HT-29 (cell line): Measurements from ENCODE around the gene PPIP5K1. TPM values are rescaled to one million over a fixed set of nuclear protein-coding genes. Genes with fewer than 3 reads are reported as not detected.
"Not testable (repeated sequence)": the region's sequence is repeated elsewhere in the genome, so short reads cannot be mapped to it uniquely, and the experiment has no call there.

Source experiments
- DNase-seq: peaks from one replicate; pipeline ENCODE4 v3.0.0-alpha.2; 2015; ENCODE audit warnings: low spot score
- total RNA-seq: library from RNA; depleted of rRNA; stranded (reverse); fragments of >200 nt; shearing (Covaris generic); gene quantifications from 2 replicates; pipeline ENCODE4 v1.2.3, GENCODE V29; 2014; rRNA removed

The PPIP5K1 gene
- total RNA-seq: 51.8 and 62.5 TPM in 2 replicates

DNA sequence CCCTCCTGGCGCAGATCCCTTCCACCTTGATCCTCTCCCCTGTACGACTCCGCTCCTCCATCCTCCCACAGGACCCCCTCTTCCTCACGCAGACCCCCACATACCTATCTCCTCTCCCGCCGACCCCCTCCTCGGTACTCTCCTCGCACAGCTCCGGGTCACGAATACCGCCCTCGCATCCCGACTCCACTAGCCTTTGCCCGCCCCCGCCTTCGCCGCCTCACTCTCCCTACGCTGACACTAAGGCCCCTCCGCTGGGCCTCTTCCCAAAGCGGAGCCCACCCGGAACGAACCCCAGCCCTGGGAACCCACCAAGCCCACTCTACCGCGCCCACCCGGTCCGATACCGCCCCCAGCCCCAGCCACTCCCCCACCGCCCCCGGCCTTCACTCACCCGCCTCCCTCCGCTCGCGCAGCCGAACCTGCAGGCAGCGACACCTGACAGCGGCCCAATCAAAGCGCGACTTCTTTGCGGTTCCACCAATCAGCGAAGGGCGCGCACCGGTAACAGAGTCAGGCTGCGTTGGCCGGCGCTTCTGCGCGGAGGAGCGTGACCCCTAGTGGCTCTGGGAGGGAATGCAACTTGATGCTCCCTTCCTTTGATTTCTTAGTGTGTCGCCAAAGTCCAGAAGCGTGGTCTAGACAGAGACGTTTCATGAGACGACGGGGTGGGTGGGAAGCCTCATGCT is at the start of gene PPIP5K1:
TSS of gene PPIP5K1 (minus strand) at position 431 of the 689 bp plus-strand sequence. CDS start 5,704 bp downstream, outside the sequence.
- not testable (repeated sequence) for DNase-seq

DNA sequence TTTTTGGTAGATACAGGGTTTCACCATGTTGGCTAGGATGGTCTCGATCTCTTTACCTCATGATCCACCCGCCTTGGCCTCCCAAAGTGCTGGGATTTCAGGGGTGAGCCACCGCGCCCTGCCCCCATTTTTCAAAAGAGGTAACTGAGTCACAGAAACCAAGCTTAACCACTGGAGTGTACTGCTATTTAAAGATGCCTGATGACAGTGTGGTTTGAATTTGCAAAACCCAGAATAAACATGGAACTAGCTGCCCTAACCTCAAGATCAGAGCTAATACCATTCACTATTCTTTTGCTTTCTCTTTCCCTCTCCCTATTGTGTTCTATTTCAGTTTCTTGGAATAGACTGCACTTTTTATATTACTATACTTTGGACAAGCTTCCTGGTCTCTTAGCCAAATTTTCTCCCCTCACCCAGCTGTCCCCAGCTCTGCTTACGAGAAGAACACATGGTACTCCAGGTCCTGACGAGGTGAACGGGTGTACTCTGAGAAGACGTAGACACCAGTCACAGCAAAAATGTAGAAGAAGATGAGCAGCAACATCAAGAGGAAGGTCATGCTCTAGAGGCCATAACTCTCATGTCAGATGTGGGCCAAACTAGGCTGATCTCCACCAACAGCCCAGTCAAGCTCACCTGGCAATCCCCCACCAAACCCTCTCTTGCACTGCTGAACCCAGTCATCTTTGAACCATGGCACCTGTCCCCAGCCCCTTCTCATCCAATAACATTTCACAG is 48.6 kb upstream of the PPIP5K1 start:
- DNase-seq: not testable (repeated sequence)

DNA sequence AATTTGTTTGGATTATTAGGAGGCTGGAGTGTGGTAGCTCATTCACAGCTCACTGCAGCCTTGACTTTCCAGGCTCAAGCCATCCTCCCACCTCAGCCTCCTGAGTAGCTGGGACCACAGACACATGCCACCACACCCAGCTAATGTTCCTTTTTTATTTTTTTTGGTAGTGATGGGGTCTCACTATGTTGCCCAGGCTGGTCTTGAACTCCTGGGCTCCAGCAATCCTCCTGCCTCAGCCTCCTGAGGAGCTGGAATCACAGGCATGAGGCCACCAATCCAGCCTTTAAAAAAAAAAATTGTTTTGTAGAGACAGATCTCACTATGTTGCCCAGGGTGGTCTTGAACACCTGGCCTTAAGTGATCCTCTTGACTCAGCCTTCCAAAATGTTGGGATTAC is 36.9 kb upstream of the PPIP5K1 start:
- not testable (repeated sequence) for DNase-seq

DNA sequence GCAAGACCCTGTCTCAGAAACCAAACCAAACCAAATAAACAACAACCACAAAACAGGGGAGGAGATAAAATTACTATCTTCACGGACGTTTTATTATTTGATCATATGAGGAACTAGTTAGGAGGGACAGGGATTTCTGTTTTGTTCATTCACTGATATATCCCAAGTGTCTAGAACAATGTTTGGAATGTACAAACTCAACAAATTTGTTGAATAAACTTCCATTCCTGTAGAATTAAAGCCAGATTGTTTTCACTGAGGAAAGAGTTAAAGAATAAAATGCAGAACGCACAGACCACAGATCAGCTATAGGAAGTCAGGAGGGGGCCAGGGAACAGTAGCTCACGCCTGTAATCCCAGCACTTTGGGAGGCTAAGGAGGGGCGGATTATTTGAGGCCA is 35.1 kb upstream of the PPIP5K1 start:
- no peak for DNase-seq

DNA sequence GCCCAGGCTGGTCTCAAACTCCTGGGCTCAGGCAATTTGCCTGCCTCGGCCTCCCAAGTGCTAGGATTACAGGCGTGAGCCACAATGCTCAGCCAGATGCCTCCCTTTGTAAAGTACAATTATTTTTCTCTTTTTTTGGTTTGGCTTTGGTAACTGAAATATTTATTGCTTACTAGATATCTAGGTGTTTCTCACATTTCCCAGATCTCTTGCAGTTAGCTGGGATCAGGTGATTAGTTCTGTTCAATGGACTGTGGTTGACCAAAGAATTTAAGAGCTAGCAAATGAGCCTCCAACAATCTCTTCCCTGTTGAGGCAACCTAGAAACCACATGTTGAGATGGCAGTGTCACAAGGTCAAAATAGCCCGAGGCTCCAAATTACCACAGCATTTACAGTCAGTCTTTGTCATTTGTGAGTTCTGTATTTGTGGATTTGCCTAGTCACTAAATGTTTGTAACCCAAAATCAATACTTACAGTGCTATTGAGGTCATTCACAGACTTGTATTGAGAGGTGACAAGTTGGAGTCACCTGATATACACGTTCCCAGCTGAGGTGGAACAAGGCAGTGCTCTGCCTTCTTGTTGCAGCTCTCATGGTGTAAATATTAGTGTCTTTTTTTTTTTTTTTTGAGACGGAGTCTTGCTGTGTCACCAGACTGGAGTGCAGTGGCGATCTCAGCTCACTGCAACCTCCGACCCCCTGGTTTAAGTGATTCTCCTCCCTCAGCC is 32.2 kb upstream of the PPIP5K1 start:
- DNase-seq: not testable (repeated sequence)

DNA sequence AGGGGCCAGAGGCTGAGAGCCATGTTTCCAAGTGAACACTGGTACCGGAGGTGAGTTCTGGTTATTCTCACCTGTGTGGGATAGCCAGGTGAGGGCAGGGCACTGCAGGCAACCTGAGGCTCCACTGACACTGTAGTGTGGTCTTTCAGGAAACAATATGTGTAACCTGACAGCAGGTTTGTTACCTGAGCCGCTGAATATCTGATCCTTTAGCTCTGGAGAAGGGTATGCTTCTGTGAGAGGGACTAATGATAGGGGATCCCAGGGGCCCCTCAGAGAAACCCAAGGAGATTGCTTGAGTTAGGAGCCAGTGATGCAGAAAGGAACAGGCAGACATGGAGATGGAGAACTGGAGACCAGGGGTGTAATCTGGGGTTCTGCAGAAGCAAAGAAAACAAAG is 28.7 kb upstream of the PPIP5K1 start, which contains the start of gene STRC:
TSS of gene STRC (minus strand) at position 101 of the 400 bp plus-strand sequence. CDS start at position 23, 78 bp downstream.
- not testable (repeated sequence) for DNase-seq

DNA sequence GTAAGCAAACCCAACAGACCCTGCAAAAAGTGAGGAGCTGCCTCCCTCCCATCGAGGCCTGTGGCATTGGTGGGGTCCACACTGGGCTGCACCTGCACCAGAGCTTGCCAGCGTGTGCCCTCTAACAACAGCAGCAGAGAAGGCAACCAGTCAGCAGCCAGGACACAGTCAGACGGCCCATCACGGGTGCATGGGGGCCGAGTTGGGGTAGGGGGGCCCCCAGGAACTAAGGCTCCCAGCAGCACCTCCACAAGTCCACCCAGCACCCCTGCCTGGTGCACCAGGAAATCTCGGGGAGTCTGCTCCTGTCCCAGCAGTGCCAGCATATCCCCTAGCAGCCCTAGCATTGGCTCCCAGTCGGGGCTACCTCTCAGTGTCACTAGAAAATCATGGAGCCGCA is 27.7 kb upstream of the PPIP5K1 start:
- not testable (repeated sequence) for DNase-seq

DNA sequence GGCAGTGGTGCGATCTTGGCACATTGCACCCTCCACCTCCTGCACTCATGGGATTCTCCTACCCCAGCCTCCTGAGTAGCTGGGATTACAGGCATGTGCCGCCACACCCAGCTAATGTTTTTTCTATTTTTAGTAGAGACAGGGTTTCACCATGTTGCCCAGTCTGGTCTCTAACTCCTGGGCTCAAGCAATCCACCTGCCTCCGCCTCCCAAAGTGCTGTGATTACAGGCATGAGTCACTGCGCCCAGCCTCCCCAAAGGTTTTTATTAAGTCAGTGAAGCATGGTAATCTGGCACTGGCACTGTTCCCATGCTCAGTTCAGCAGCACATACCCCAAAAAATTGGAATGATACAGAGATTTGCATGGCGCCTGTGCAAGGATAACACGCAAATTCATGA is 12.2 kb upstream of the PPIP5K1 start:
- not testable (repeated sequence) for DNase-seq

DNA sequence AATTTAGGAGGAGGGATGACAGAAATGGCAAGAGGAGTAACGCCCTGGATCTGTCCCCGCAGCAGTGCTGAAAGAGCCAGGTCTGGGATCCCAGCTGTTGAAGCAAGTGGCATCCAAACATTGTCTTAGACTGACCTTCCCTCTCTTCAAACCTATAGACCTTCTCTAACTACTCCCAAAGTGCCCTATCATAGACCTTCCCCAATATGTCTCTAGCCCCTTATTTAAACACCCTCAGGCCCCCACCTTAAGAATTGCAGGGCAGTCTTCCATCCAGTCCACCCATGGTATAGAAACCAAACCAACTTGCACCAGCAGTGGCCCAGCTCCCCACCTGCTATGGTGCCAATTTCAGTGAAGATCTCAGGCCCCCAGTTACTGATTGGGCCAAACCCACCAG is 10.2 kb upstream of the PPIP5K1 start:
- DNase-seq: not testable (repeated sequence)

DNA sequence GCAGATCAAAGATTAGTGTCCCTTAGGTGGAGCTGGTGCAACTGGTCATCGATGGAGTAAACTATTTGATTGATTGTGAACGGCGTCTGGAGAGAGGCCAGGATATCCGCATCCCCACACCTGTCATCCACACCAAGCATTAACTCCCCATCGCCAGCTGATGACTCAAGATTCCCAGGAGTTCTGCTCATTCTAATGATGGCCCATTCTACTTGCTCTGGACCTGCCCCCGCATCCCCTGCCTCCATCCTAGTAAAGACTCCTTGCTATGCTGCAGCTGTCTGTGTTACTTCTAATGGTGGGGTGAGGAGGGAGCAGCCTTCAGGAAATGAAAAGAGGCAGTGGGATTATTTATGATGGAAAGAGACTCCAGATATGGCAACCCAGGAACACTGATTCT is 9.1 kb upstream of the PPIP5K1 start:
- DNase-seq: not testable (repeated sequence)

DNA sequence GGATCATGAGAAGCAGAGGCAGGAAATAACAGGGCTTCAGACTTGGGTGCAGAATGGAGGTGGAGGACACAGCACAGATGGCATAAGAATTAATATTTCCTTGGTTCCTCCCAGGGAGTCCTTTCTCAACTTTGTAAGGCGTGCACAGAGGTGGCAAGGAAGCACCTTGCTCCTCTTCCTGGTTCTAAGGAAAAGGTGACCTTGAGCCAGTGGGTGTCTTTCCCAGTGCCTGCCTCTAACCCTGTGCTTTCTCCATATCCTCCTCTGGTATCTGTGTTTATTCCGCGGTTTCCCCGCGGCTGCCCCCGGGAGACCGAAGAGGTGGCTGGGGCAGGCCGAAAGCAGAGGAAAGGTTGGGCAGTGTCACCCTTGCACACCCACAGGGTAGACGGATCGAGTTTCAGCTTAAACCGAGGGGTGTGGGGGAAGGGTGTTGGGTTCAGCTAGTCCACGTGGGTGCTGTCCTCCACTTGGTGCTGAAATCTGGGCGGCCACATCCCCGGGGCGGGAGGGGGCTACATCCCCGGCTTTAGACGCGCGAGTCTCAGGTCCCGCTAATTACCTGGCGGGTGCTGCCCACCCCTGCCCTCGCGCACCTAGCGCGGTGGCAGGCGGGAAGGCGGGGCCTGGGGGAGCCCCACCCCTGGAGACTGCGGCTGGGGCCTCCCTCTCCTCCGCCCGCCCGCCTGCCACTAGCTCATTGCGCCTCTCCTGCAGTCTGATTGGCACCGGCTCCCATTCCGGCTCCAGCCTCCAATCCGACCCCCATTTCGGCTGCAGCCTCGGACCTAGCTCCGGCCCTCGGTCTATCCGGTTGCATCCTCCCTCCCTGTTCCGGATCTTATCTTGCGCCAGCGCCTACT is 3.6 kb upstream of the PPIP5K1 start, which contains the start of gene CKMT1B:
TSS of gene CKMT1B (plus strand) at position 700 of the 863 bp plus-strand sequence. CDS start 192 bp downstream, outside the sequence.
- not testable (repeated sequence) for DNase-seq

DNA sequence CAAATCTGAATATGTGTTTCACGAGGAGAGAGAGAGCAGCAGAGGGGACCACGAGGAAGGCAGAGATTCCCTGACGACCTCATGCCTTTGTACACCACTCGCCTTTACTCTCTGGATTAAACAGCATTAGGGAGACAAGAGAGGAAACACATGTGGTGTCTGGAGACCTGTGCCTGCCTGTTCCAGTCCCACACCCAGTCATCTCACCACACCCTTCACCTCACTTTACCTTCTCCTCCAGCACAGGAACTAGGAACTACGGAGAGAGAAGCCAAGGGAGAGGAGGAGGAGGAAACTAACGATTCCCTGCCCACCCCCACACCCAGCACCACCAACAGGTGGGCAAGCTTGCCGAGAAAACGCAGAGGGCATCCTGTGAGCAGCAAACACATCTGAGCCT is 2.8 kb upstream of the PPIP5K1 start:
- DNase-seq: not testable (repeated sequence)

DNA sequence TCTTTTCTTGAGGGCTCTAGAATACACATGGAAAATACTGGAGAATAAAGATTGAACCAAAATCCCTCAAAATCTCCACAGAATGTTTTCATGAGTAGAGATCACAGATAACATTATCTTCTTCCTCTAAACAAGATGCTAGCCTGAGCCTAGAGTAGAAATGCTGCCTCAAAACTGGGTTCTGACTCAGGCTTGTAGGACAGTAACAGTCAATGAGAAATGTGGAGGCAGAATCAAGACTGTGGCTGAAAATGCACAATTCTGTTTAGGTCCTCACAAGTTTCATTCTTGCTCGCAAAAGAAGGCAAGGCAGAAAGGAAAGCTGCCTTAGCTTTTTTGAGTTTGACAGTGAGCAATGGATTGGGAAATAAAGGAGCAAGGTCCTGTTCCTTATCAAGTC is 15.4 kb downstream of the PPIP5K1 start:
- not testable (repeated sequence) for DNase-seq

DNA sequence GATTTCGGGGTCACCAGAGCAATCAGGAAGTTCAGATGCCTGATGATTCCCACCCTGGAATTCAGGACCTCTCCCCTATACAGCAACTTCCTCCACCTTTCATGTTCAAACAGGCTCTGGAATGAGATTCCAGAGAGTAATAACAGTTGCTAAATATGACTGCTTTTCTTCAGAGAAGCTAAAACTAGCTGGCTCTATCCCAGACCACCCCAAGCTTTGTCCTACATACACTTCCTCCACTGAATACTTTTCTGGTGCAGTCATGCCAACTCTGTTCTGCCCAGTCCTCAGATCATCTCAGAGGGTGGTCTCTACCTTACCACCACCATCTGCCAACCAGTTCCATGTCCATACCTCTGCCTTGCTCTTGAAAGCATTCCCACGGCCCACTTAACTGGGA is 23.4 kb downstream of the PPIP5K1 start:
- DNase-seq: not testable (repeated sequence)

DNA sequence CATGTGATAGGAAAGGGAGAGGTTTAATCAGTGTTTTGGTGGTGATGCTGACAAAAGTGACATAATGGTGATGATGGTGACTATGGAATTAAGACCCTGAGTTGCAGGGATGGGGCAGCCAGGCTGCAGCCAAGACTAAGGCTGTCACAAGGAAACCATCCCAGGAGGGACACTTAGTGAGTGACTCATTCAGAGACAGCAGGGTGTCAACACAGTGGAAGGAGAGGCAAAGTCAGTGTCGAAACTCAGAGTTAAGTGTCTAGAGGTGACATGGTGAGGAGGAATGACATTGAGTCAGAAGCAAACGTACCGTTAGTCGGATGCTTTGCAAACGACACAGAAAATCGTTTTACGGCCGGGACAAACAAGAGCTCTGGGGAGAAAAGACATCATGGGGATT is 26.2 kb downstream of the PPIP5K1 start:
- DNase-seq: not testable (repeated sequence)

DNA sequence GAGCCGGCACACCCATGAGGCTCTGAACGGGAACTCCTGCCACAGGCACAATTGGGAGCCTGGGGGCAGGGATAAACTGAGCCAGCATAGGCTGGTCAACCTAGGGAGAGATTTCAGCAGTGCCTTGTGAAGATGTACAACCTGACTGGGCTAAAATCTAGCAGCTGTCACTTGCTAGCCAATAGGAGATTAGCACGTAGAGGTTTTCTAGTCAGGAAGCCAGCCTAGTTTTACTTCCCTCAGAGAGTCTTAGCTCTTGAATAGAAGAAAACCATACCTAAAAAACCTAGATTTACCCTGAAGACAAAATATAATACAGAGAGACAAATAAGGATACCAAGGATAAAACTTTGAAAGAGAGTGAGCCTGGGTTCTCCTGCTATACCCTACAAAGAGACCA is 27.3 kb downstream of the PPIP5K1 start:
- not testable (repeated sequence) for DNase-seq

DNA sequence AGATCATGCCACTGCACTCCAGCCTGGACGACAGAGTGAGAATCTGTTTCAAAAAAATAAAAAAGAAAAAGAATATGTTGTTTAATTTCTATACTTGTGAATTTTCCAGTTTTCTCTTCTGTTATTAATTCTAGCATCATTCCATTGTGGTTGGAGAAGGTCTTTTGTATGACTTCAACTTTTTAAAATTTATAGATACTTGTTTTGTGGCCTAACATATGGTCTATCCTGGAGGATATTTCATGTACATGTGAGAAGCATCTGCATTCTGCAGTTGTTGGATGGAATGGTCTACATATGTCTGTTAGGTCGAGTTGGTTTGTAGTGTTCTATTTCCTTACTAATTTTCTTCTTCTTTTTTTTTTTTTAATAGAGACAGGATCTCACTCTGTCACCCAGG is 37.0 kb downstream of the PPIP5K1 start:
- no peak for DNase-seq

DNA sequence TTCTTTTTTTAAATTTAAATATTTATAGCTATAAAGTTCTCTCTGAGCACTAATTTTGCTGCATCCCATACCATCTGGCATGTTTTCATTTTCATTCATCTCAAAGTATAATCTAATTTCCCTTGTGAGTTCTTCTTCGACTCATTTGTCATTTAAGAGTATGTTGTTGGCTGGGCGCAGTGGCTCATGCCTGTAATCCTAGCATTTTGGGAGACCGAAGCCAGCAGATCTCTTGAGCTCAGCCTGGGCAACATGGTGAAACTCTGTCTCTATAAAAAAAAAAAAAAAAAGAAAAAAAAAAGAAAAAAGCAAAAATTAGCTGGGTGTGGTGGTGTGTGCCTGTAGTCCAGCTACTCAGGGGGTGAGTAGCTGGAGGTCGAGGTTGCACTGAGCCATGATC is 37.8 kb downstream of the PPIP5K1 start:
- DNase-seq: no peak

DNA sequence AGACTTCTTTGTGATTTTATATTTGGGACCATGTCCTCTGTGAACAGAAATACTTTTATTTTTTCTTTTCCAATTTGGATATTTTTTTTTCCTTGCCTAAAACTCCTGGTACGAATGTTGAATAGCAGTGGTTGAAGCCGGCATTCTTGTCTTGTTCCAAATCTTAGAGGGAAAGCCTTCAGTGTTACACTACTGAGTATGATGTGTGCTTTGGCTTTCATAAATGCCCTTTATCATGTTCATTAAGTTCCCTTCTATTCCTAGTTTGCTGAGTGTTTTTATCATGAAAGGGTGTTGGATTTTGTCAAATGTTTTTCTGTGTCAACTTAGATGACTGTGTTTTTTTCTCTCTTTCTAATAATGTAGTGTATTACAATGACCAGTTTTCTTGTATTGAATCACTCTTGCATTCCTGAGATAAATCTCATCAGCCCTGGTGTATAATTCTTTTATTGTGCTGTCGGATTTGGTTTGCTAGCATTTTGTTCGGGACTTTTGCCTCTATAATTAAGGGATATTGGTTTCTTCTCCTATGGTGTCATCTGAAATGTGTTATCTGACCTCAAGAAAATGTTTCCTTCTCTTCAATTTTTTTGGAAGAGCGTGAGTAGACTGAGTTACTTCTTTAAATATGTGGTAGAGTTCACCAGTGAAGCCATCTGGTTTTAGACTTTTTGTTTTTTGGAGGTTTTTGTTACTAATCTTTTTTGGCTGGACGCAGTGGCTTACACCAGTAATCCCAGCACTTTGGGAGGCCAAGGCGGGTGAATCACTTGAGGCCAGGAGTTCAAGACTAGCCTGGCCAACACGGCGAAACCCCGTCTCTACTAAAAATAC is 39.3 kb downstream of the PPIP5K1 start:
- no peak for DNase-seq

DNA sequence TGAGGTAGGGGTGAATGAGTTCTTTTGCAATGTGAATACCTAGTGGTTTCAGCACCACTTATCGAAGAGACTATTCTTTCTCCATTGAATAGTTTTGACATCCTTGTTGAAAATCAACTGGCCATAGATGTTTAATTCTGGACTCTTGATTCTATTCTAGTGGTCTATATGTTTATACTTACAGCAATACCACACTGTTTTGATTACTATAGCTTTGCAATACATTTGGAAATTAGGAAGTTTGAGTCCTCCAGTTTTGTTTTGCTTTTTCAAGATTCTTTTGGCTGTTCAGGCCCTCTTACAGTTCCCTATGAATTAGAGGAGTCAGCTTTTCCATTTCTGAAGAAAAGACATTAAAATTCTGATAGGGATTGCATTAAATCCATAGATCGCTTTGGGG is 42.5 kb downstream of the PPIP5K1 start:
- DNase-seq: no peak
